GM13977 (cell line): ENCODE measurements around the gene ZFPM1.

Experiments
- DNase-seq: peaks from one replicate; pipeline ENCODE4 v3.0.0; 2012; ENCODE audit warnings: low spot score
- in situ Hi-C: fragments of 300-500 bp; cut with MboI; formaldehyde crosslinking; loops from one replicate; pipeline ENCODE4 v1.12.0; 2022; ENCODE audit warnings: low sequenced_read_pairs, low pct_unique_long_range_greater_than_20kb, mixed read lengths, inconsistent platforms; ENCODE audit not compliant: unreplicated experiment
- TF ChIP-seq, protein P1 (sequence below): IDR thresholded peaks from 2 replicates; pipeline ENCODE4 v1.5.1; 2012; ENCODE audit warnings: mild to moderate bottlenecking, control low read depth; ENCODE audit not compliant: insufficient read depth; ENCODE audit errors: extremely low read depth, missing control alignments

ZFPM1 gene

GRCh38 chr16:88413231-88413630 lies 39.8 kb upstream of the ZFPM1 start:
- in situ Hi-C loops, result no loop called here
- TF ChIP-seq, protein P1, sequence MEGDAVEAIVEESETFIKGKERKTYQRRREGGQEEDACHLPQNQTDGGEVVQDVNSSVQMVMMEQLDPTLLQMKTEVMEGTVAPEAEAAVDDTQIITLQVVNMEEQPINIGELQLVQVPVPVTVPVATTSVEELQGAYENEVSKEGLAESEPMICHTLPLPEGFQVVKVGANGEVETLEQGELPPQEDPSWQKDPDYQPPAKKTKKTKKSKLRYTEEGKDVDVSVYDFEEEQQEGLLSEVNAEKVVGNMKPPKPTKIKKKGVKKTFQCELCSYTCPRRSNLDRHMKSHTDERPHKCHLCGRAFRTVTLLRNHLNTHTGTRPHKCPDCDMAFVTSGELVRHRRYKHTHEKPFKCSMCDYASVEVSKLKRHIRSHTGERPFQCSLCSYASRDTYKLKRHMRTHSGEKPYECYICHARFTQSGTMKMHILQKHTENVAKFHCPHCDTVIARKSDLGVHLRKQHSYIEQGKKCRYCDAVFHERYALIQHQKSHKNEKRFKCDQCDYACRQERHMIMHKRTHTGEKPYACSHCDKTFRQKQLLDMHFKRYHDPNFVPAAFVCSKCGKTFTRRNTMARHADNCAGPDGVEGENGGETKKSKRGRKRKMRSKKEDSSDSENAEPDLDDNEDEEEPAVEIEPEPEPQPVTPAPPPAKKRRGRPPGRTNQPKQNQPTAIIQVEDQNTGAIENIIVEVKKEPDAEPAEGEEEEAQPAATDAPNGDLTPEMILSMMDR, result no peak
- DNase-seq, result no peak

- in situ Hi-C loops, result no loop called here
- DNase-seq, result no peak
- TF ChIP-seq, protein P1, result no peak
Observed at GRCh38 chr16:88413631-88414030, 39.4 kb upstream of the ZFPM1 start.

DNA sequence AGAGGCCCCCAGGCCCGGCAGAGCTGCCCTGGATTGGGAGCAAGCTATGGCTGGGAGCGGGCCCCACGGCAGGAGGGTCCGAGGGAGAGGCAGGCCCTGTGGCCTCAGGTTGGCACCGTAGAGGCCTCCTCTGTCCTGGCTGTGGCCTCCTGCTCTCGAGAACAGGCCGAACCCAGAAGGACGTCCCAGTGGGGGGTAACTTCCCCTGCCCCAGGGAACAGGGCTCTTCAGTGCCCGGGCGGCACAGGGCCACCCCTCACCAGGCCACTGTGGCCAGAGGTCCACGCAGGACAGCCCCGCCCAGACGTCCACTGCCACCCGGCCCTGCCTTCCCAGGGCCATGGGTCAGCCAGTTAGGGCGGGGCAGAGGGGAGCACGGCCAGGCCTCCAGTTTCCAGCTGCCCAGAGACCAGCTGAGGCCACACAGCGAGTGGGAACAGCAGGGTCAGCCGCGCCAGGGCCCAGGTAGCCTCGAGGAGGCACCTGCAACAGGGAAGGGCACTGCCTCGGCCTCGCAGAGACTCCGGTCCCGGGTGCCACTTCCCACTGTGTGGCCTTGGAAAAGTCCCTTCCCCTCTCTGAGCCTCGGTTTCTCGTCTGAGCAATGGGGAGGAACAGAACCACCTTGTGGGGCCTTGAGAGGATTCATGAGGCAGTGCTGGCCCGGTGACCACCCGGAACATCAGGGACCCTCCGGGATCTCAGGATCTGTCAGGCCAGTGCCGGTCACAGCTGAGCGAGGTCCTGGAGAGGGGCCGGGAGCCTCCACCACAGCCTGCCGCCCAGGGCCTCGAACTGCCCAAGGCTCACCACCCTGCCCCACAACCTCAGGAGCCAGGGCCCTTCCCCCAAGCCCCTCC lies 38.3 kb upstream of the ZFPM1 start:
- no peak for DNase-seq
- in situ Hi-C loops, result no loop called here
- TF ChIP-seq, protein P1, result no peak

GRCh38 chr16:88415381-88415705 lies 37.7 kb upstream of the ZFPM1 start:
- TF ChIP-seq, protein P1, result no peak
- DNase-seq, result no peak
- in situ Hi-C loops, result no loop called here

DNA sequence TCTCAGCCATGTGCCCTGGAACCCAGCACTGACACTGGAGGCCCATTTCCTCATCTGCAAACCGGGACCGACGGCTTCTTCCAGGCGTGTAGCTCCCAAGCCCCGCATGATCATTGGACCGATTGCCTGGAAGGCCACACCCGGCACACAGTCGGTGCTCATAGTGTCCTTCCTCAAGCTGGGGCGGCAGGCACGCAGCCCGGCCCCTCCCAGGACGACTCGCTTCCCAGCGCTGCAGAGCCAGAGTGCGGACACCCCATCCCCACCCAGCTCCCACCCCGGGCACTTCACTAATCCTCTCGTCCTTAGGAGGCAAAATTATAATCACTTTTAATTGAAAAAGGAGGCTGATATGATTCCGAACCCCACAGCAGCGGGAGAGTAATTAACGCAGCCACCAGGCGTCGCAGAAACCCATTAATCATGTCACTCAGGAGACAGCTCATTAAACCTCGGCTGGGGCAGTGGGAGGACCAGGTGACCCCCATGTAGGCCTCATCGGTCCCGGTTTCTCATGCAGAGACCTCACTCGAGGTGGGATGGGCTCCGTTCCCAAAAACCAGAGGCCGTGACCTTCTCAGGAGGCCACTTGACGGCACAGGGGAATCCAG lies 37.3 kb upstream of the ZFPM1 start:
- TF ChIP-seq, protein P1, result no peak
- in situ Hi-C loops, result no loop called here
- DNase-seq, result no peak

DNA sequence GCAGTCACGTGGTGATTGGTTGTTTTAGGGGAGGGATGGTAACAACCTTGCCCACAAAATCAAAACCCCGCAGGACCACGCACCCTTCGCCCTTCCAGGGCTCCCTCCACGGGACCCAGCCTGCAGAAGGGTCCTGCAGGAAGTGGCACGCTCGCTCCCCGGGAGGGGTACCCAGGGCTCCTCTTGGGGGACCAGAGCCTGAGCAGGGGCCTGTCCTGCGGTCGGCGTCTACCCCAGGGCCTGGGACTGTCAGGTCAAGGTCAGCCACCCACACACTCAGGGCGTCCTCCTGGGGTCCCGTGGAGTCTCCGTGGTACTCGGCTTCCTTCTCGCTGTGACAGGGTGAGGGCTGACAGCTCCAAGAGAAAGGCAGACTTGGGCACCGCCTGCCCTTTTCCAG lies 36.4 kb upstream of the ZFPM1 start:
- in situ Hi-C loops, result no loop called here
- TF ChIP-seq, protein P1, result no peak

More for the DNA sequence above, 36.4 kb upstream of the ZFPM1 start:
- no peak for DNase-seq
